OCI-LY3 (cell line): ENCODE measurements around the gene GJC2.

Experiments
- CTCF ChIP-seq: fragments of 200-600, 300-600 bp; sonication (generic); IDR thresholded peaks from 2 replicates; pipeline ENCODE4 v1.5.1; 2014; ENCODE audit warnings: antibody characterized with exemption, low read length, low read depth
- EZH2phosphoT487 ChIP-seq: fragments of 200-600 bp; shearing (Covaris generic); IDR thresholded peaks from 2 replicates; pipeline ENCODE4 v1.6.1; 2018; ENCODE audit warnings: antibody characterized with exemption, mixed run types, low read depth

DNA sequence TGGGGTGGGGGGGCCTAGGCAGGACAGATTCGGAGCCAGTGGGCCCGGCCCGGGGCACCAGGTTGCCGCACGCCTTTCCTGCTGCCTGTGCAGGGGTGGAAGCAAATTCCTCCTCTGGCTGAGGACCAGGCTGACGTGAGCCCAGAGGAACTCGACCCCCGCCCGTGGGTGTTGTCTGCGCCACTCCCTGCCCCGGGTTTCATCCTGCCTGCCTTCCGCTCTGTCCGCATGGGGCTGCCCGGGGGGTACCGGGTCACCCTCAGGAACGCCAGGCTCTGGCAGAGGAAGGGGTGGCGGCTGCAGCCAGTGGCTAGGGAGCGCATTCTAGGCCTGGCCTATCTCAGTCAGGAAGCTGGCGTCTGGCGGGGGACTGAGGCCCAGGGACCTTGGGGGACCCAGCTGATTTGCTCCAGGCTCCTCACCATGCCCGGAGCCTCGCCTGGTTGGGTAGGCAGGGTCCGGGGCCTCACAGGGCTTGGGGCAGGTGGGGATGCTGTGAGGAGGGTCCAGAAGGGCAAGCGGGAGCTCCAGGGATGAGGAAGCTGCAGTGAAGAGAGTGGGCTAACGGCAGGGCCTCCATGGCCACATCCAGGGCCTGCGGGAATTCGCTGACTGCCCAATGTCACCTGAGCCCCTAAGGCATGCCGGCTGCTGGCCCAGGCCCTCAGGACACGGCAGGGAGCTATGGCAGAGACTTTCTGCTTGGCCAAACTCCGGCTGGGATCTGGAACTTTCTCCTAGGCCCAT lies 13.4 kb downstream of the GJC2 start:
- TF ChIP-seq CTCF (no peak), EZH2phosphoT487 (no peak)
